H9 (cell line): ENCODE results near the gene LILRB3. TPM values are rescaled to one million over a fixed set of nuclear protein-coding genes. Genes with fewer than 3 reads are reported as not detected.

ENCODE experiments used
- DNase-seq: peaks from one replicate; pipeline ENCODE4 v3.0.0-alpha.2; 2017
- H2AFZ ChIP-seq: one replicate; pipeline ENCODE4 v1.6.1; 2013; ENCODE audit warnings: mild to moderate bottlenecking, low read length, control low read depth, moderate library complexity
- H2AK5ac ChIP-seq: 2 replicates; pipeline ENCODE4 v1.6.1; 2013; ENCODE audit warnings: low read length, control low read depth, mixed read lengths; ENCODE audit not compliant: insufficient read length
- H2BK120ac ChIP-seq: one replicate; pipeline ENCODE4 v1.6.1; 2013; ENCODE audit warnings: low read depth, mild to moderate bottlenecking, low read length, control low read depth, inconsistent platforms; ENCODE audit not compliant: poor library complexity, severe bottlenecking
- H2BK12ac ChIP-seq: 2 replicates; pipeline ENCODE4 v1.6.1; 2013; ENCODE audit warnings: low read length, control low read depth, mixed read lengths, low read depth; ENCODE audit not compliant: insufficient read length
- H2BK15ac ChIP-seq: 2 replicates; pipeline ENCODE4 v1.6.1; 2013; ENCODE audit warnings: low read depth, low read length, control low read depth
- H2BK20ac ChIP-seq: one replicate; pipeline ENCODE4 v1.6.1; 2013; ENCODE audit warnings: low read depth, mild to moderate bottlenecking, low read length, control low read depth, inconsistent platforms; ENCODE audit not compliant: poor library complexity, severe bottlenecking
- H2BK5ac ChIP-seq: 2 replicates; pipeline ENCODE4 v1.6.1; 2013; ENCODE audit warnings: low read length, control low read depth, mixed read lengths; ENCODE audit not compliant: insufficient read length
- H3K14ac ChIP-seq: 2 replicates; pipeline ENCODE4 v1.6.1; 2013; ENCODE audit warnings: low read length, control low read depth; ENCODE audit not compliant: insufficient read depth
- H3K18ac ChIP-seq: 2 replicates; pipeline ENCODE4 v1.6.1; 2013; ENCODE audit warnings: low read depth, mild to moderate bottlenecking, mixed read lengths, low read length, control low read depth; ENCODE audit not compliant: insufficient read length
- H3K23ac ChIP-seq: 2 replicates; pipeline ENCODE4 v1.6.1; 2013; ENCODE audit warnings: low read length, control low read depth, mixed read lengths, low read depth; ENCODE audit not compliant: insufficient read length
- H3K23me2 ChIP-seq: 2 replicates; pipeline ENCODE4 v1.6.1; 2013; ENCODE audit warnings: low read depth, mild to moderate bottlenecking, mixed read lengths, low read length, control low read depth; ENCODE audit not compliant: insufficient read length, poor library complexity, severe bottlenecking
- H3K27ac ChIP-seq: 2 replicates; pipeline ENCODE4 v1.5.1; 2013; ENCODE audit warnings: low read length, control low read depth, mixed read lengths, low read depth; ENCODE audit not compliant: insufficient read length
- H3K27me3 ChIP-seq: 2 replicates; pipeline ENCODE4 v1.6.1; 2013; ENCODE audit warnings: low read length, control low read depth, inconsistent platforms; ENCODE audit not compliant: insufficient read depth
- H3K4ac ChIP-seq: 2 replicates; pipeline ENCODE4 v1.6.1; 2013; ENCODE audit warnings: low read depth, mild to moderate bottlenecking, control low read depth, inconsistent platforms, low read length, moderate library complexity
- H3K4me1 ChIP-seq: 2 replicates; pipeline ENCODE4 v1.6.1; 2013; ENCODE audit warnings: low read length, control low read depth, inconsistent platforms; ENCODE audit not compliant: insufficient read depth
- H3K4me2 ChIP-seq: 2 replicates; pipeline ENCODE4 v1.6.1; 2013; ENCODE audit warnings: low read length, control low read depth, mixed read lengths; ENCODE audit not compliant: insufficient read length, insufficient read depth
- H3K56ac ChIP-seq: 2 replicates; pipeline ENCODE4 v1.6.1; 2013; ENCODE audit warnings: low read depth, mild to moderate bottlenecking, mixed read lengths, low read length, control low read depth; ENCODE audit not compliant: insufficient read length
- H3K79me1 ChIP-seq: 2 replicates; pipeline ENCODE4 v1.6.1; 2013; ENCODE audit warnings: low read depth, mild to moderate bottlenecking, moderate library complexity, low read length, control low read depth, inconsistent platforms; ENCODE audit not compliant: insufficient read depth, poor library complexity, severe bottlenecking
- H3K79me2 ChIP-seq: 2 replicates; pipeline ENCODE4 v1.6.1; 2013; ENCODE audit warnings: low read length, control low read depth, inconsistent platforms; ENCODE audit not compliant: insufficient read depth
- H3K9ac ChIP-seq: 2 replicates; pipeline ENCODE4 v1.6.1; 2013; ENCODE audit warnings: low read length, control low read depth, mixed read lengths; ENCODE audit not compliant: insufficient read length; ENCODE audit errors: extremely low read depth
- H3K9me3 ChIP-seq: one replicate; pipeline ENCODE4 v1.6.1; 2013; ENCODE audit warnings: low read depth, low read length, inconsistent platforms; ENCODE audit not compliant: control insufficient read depth
- H3T11ph ChIP-seq: one replicate; pipeline ENCODE4 v1.6.1; 2013; ENCODE audit warnings: mild to moderate bottlenecking, low read length, control low read depth, inconsistent platforms
- H4K20me1 ChIP-seq: one replicate; pipeline ENCODE4 v1.6.1; 2013; ENCODE audit not compliant: control insufficient read depth, insufficient read length, insufficient read depth
- H4K5ac ChIP-seq: 2 replicates; pipeline ENCODE4 v1.6.1; 2013; ENCODE audit warnings: low read depth, mild to moderate bottlenecking, mixed read lengths, low read length, control low read depth; ENCODE audit not compliant: insufficient read length
- H4K8ac ChIP-seq: replicated peaks from 2 replicates; pipeline ENCODE4 v1.6.1; 2013; ENCODE audit warnings: low read length, control low read depth, mixed read lengths, low read depth; ENCODE audit not compliant: insufficient read length
- H4K91ac ChIP-seq: 2 replicates; pipeline ENCODE4 v1.6.1; 2013; ENCODE audit warnings: low read depth, mild to moderate bottlenecking, moderate library complexity, mixed read lengths, low read length, control low read depth; ENCODE audit not compliant: insufficient read length
- H3K27ac Mint-ChIP-seq, 3 experiments: 2 replicates in 2 of 3; 3 replicates in 1 of 3; pipeline ENCODE4 v1.8.0; 2020 to 2021; ENCODE audit warnings: mixed read lengths in 3 of 3, mild to moderate bottlenecking in 1 of 3, moderate library complexity in 1 of 3
- H3K27me3 Mint-ChIP-seq: 2 replicates; pipeline ENCODE4 v1.8.0; 2021; ENCODE audit warnings: low read depth, mild to moderate bottlenecking, moderate library complexity, mixed read lengths
- H3K36me3 Mint-ChIP-seq, 3 experiments: 2 replicates in 2 of 3; 3 replicates in 1 of 3; pipeline ENCODE4 v1.8.0; 2020 to 2021; ENCODE audit warnings: low read depth in 3 of 3, mixed read lengths in 3 of 3; ENCODE audit not compliant: insufficient read depth in 1 of 3
- H3K4me1 Mint-ChIP-seq, 2 experiments: 2 replicates each; pipeline ENCODE4 v1.8.0; 2020; ENCODE audit warnings: mixed read lengths in 2 of 2
- H3K4me3 Mint-ChIP-seq, 2 experiments: 2 replicates in 1 of 2; 3 replicates in 1 of 2; pipeline ENCODE4 v1.8.0; 2020 to 2021; ENCODE audit warnings: mild to moderate bottlenecking in 2 of 2, mixed read lengths in 2 of 2, moderate library complexity in 1 of 2
- H3K9me3 Mint-ChIP-seq, 2 experiments: 2 replicates in 1 of 2; 3 replicates in 1 of 2; pipeline ENCODE4 v1.8.0; 2020; ENCODE audit warnings: mild to moderate bottlenecking in 2 of 2, mixed read lengths in 2 of 2, moderate library complexity in 1 of 2
- WGBS: extraction: QIAGEN DNeasy Blood & Tissue Kit; methylation state at CpG from one replicate; pipeline ENCODE4 v1.1.7; 2013; ENCODE audit warnings: missing lambda C conversion rate, low lambda C conversion rate, mixed read lengths; ENCODE audit not compliant: insufficient read length; ENCODE audit errors: extremely low coverage; 5-methylcytosine and 5-hydroxymethylcytosine counted together
- total RNA-seq: library from RNA; stranded (reverse); gene quantifications from 2 replicates; pipeline ENCODE4 v1.2.1, GENCODE V29; 2021
- TF ChIP-seq, protein P1 (sequence below): fragments of 200-600 bp; sonication (generic); conservative IDR thresholded peaks from 3 replicates; pipeline ENCODE4 v1.8.0; 2021; ENCODE audit warnings: antibody characterized with exemption, mild to moderate bottlenecking

LILRB3 gene
- total RNA-seq, 1 experiment from 2014 or later = not detected

DNA sequence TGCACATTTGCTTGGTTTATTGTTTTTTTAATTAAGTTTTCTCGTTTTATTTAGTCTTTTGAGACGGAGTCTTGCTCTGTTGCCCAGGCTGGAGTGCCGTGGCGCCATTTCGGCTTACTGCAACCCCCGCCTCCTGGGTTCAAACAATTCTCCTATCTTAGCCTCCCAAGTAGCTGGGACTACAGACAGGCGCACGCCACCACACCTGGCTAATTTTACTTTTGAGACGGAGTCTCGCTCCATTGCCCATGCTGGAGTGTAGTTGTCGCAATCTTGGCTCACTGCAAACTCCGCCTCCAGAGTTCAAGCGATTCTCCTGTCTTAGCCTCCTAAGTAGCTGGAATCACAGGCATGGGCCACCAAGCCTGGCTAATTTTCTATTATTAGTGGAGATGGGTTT lies 20.8 kb downstream of the LILRB3 start:
- Histone ChIP-seq H3K56ac (no peak overlapping the region), H3K79me1 (peaks cover 6% of the 10 kb centered on the region), H2BK12ac (no peak overlapping the region), H2AK5ac (no peak overlapping the region), H3K18ac (no peak overlapping the region), H3K4me1 (peaks cover 3% of the 10 kb centered on the region), H3K9me3 (no peaks in the 10 kb centered on the region), H4K5ac (no peak overlapping the region), H3K23ac (no peak overlapping the region), H2BK20ac (no peak overlapping the region), H3T11ph (no peak overlapping the region), H3K4me2 (peak overlapping the region; percentile 89), H3K23me2 (peaks cover 7% of the 10 kb centered on the region), H2BK5ac (no peak overlapping the region), H3K79me2 (peaks cover 39% of the 10 kb centered on the region), H4K91ac (no peak overlapping the region), H2BK15ac (no peak overlapping the region), H2BK120ac (no peak overlapping the region), H3K14ac (no peak overlapping the region), H3K9ac (peak overlapping the region; percentile 96), H4K20me1 (peaks cover 3% of the 10 kb centered on the region), H4K8ac (no peak overlapping the region), H3K4ac (no peak overlapping the region), H2AFZ (no peak overlapping the region), H3K27me3 (no peaks in the 10 kb centered on the region), H3K27ac (no peak overlapping the region)
- Mint-ChIP-seq H3K4me1 (peaks cover 35 to 56% of the 10 kb centered on the region in 2 experiments), H3K27ac (peak overlapping the region; percentile 100; a peak in 5 of 7 replicates), H3K27me3 (no peaks in the 10 kb centered on the region; the same call in 1 of the 2 replicates), H3K9me3 (no peaks in the 10 kb centered on the region), H3K36me3 (peaks cover 63 to 68% (median 68%) of the 10 kb centered on the region in 3 experiments), H3K4me3 (peak overlapping the region; percentile 95 to 98)
- DNase-seq = no peak
- WGBS = no CpG with 5 or more reads among the region's 13 CpGs
- TF ChIP-seq, protein P1, sequence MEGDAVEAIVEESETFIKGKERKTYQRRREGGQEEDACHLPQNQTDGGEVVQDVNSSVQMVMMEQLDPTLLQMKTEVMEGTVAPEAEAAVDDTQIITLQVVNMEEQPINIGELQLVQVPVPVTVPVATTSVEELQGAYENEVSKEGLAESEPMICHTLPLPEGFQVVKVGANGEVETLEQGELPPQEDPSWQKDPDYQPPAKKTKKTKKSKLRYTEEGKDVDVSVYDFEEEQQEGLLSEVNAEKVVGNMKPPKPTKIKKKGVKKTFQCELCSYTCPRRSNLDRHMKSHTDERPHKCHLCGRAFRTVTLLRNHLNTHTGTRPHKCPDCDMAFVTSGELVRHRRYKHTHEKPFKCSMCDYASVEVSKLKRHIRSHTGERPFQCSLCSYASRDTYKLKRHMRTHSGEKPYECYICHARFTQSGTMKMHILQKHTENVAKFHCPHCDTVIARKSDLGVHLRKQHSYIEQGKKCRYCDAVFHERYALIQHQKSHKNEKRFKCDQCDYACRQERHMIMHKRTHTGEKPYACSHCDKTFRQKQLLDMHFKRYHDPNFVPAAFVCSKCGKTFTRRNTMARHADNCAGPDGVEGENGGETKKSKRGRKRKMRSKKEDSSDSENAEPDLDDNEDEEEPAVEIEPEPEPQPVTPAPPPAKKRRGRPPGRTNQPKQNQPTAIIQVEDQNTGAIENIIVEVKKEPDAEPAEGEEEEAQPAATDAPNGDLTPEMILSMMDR = no peak
